Pulmonary artery endothelial cell (primary cell): Measurements from ENCODE around the gene C19orf38. TPM values are rescaled to one million over a fixed set of nuclear protein-coding genes. Genes with fewer than 3 reads are reported as not detected.

ENCODE experiments used
- DNase-seq: peaks from one replicate; pipeline ENCODE4 v3.0.0-alpha.2; 2011; ENCODE audit warnings: low read depth, low spot score
- total RNA-seq: library from RNA; depleted of rRNA; stranded (reverse); fragments of >200 nt; gene quantifications from 2 replicates; pipeline ENCODE4 v1.2.3, GENCODE V29; 2014

Gene C19orf38
- not detected in 2 replicates for total RNA-seq

DNA sequence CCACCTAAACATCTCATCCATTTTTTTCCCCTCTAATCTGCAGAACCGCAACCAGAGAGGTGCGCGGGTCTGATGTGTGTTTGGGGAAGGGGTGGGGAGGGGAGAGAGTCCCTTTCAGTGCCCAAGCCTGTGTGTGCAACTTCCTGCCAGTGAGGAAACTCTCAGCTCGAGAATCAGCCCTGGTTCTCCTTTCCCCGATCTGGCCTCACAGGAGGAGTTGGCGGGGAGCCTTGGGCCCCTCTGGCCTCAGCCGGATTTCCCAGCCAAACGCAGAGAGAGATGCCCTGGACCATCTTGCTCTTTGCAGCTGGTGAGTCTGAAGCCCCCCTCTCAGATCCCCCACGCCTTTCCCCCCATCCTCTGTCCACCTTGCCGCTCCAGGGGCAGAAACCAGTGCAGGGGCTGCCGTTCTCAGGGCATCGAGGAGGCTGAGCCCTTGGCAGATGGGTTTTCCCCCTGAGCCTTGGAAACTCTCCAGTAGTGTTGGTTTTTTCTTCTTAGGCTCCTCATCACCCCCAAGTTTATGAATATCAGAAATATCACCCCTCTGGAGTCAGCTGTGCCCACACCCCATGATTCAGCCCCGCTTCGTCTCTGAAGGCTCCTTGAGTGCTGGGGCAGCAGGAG, at the start of gene C19orf38:
Gene C19orf38 (plus strand): TSS at position 186 of the 627 bp plus-strand sequence. CDS start 94 bp downstream, at position 280.
- DNase-seq = no peak

DNA sequence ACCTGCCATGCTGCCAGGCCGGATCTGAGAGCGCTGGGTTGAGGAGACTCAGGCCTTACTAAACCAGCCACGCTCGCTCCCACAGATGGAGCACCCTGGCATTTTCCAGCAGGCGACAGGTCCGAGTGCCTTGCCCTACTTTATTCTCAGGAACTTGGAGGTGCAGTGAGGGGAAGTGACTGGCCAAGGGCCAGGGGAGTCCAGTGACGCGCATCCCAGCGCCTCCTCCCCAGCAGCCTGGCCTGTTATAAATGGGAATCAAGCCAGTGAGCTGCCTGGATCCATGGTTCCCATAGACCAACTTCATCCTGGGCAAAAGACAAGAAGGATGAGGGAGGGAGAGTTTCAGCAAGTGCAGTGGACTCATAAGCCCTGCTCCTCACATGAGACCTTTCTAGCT, 47.7 kb upstream of the C19orf38 start:
- peak; percentile 11 for DNase-seq

DNA sequence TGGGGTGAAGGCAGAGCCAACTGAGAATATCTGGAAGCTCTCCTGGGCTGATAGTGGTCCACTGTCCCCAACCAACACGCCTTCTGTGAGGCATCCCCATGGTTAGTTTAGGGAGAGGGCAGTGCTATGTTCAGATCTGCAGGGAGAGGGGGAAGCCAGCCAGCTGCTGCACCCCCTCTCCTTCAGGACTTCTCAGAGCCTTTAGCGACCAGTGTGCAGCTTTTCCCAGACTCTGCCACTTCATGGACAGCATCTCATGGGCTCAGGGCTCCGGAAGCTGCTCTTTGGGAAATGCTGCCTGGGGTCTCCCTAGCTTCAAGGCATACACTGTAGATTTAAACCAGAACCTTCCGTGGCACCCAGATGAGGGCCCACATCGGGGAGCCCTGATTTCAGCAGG, 45.7 kb upstream of the C19orf38 start:
- DNase-seq = no peak

- DNase-seq = no peak
These were observed 45.0 kb upstream of the C19orf38 start for GRCh38 chr19:10803252-10803651.

- DNase-seq = no peak
These were observed 43.0 kb upstream of the C19orf38 start for GRCh38 chr19:10805065-10805757.

GRCh38 chr19:10805758-10806247, 42.4 kb upstream of the C19orf38 start:
- DNase-seq = no peak

DNA sequence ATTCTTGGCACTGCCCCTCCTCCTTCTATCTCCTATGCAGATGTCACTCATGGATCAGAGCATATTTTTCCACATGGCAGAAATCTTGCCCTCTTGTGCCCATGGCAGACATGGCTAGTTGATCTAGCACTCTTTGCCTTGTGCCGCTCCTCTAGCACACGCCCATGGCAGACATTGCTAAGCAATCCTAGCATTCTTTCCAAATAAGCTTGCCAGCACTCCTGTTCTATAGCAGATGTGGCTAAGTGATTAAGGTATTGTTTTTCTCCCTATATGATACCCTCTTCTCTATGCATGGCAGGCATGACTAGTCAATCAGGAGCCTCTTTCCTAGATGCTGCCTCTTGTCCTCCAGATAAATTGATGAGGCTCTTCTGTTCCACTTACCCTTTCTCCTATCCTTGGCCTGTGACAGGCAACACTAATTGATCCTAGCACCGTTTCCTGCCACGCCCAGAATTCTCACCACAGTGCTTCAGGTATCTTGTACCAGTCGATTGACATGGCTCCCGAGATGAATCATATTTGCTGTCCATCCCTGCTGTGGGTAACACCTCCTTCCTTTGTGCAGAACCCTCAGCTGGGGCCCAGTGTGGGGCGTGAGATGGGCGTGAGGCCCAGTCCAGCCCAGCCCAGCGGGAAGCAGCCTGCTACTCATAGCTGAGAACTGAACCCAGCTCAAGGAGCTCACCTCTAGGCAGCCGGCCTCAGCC, 39.1 kb upstream of the C19orf38 start:
- no peak for DNase-seq

- no peak for DNase-seq
These were observed 38.4 kb upstream of the C19orf38 start for GRCh38 chr19:10809651-10810285.

DNA sequence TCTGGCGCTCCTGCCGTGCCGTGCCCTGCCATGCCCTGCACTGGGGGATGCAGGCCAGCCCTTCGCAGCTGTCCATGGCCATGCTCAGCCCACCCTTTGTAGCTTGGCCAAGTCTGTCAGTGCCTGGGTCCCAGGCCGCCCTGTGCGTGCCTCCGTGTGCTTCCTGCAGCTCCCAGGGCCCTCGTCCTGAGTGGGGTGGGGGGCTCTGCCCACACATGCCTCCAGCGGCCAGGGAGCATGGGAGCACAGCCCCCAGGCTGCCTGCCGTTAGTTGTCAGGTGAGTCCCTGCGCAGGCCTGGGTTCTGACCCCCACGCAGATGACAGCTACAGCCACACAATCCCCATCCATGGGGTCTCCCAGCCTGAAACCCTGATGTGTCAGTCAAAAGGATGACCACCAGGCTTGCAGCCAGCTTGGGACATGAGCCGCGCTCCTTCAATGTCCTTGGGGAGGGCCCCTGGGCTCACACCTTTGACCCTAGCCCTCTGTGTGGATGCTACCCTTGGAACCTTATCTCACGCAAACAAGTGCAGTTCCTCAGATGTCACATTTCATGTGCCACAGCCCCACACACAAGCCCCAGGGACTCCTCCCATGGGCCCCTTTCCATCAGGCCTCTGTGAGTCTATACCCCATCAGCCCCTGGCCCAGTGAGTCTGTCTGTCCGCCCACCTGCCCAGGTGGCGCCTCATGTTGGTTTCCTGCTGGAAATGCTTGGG, 36.7 kb upstream of the C19orf38 start:
- no peak for DNase-seq

- DNase-seq = no peak
These were observed 36.0 kb upstream of the C19orf38 start for GRCh38 chr19:10812196-10812595.

DNA sequence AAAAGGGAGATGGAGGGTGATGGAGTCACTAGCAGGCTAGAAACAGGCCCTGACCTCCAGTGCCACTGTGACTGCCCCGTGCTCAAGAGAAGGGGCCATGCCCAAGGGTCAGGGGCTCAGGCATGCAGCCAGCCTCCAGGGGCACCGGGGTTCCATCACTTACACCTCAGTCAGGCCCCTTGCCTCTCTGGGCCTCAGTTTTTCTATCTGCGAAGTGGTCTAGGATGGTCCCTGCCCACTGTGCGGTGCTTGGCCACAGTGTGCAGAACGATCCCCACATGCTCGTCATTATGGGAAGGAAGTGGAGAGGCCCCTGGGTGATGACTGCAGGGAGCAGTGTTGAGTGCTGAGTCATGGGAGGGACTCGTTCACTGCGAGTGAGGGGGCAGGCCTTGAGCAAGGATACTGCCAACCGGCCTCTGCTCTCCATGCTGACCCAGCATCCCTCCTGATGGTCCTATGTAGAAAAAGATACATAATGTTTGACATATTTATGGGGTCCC, 35.3 kb upstream of the C19orf38 start:
- peak; percentile 68 for DNase-seq

DNA sequence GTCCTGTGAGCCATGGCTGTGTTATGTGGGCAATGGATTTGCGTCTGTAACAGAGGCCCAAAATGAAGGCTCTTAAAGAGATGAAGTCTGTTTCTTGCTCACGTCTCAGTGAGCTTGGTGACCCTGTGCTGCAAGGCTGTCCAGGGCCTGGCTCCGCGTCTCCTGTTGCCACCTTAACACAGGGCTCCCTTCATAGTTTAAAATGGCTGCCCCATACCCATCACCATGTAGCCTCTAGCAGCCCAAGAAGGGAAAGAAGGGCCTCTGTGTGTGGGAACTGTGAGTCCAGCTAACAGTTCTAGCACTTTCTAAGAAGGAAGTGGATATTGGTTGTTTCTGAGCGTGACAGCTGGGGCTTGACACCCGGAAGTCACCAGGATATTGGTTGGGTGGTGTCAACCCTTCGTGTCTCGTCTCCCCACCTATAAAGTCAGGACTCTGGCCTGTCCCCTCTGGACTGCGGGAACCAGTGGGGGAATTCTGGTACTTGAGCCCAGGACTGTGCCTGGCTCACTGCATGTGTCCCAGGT, 33.1 kb upstream of the C19orf38 start:
- DNase-seq = no peak

DNA sequence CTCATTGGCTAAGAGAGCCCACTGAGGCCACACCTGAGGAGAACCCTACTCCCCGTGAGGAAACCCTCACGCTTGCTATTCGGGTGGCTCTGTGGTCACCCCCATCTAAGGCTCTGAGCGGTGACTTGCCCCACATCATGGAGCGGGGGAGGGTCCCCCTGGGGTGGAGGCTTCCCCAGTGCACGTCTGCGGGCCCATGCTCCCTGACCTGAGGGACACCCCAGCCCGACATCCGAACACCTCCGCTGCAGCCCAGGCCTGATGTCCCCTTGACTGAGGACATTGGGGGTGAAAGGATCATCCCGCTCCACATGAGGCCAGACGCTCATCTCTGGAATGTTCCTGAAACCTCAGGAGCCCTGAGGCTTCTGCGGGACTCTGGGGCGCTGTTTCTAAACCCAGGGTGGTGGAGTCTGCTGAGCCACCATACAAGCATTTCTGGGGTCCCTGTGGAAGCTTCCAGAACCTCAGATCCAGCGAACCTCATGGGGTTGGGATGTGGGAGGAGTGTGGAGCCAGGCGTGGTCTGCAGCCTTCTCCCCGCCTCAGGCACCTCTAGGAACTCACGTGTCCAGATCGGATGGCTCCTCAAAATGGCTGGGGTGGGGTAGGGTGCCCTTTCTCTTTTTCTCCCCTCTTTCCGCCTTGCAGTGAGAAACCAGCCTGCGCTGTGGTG, 32.1 kb upstream of the C19orf38 start:
- DNase-seq = no peak

DNA sequence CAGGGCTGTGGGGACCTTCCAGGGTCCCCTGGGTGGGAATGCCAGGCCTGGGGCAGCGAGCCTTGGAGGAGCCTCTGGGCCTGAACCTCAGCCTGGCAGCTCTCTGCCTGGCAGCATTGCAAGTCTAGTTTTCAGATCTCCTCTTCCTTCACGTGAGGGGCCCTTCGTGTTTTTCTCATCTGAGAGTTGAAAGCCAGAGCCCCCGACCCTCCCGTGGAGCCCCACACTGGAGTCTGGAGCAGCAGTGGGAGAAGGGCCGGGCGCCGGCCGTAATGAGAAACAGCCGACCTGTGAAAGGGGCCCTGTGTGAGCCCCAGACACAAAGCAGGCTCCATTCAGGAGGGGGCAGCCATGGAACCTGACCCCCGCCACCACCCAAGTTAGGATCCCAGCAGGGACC, 31.5 kb upstream of the C19orf38 start:
- DNase-seq = no peak

GRCh38 chr19:10817291-10818038, 30.8 kb upstream of the C19orf38 start:
- no peak for DNase-seq

DNA sequence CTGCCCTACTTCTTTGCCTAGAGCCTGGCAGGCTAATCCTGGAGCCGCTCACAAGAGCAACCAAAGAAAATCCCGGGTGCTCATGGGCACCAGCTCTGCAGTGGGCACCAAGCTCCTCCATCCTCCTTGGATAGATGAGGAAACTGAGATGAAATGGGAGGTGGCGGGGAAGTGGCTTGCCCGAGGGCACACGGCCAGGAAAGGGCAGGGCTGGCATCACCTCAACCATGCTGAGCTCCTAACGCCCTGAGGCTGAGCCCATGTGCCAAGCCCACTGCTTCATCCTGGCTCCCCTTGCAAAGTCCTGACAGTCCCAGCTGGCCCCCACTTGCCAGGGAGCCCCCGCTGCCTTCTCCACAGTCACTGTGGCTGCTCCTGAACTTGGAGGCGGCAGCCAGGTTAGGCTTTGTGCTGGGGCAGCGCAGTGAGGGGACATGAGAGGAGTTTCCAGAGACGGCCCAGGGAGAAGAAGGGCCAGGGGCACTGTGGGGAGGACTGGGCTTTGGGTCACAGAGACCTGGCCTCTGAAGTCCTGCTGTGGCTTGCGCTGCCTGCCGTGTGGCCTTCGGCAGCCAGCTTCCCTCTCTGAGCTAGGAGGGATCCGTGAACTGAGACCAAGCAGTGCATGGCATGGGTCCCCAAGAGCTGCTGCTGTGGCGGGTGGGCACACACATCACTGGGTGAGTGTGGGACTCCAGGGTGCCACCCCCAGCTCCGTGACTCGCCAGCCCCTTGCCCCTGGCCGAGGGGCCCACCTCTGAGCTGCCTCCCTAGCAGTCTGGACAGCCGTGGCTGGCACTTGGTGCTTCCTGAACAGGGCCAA, 29.7 kb upstream of the C19orf38 start:
- no peak for DNase-seq

DNA sequence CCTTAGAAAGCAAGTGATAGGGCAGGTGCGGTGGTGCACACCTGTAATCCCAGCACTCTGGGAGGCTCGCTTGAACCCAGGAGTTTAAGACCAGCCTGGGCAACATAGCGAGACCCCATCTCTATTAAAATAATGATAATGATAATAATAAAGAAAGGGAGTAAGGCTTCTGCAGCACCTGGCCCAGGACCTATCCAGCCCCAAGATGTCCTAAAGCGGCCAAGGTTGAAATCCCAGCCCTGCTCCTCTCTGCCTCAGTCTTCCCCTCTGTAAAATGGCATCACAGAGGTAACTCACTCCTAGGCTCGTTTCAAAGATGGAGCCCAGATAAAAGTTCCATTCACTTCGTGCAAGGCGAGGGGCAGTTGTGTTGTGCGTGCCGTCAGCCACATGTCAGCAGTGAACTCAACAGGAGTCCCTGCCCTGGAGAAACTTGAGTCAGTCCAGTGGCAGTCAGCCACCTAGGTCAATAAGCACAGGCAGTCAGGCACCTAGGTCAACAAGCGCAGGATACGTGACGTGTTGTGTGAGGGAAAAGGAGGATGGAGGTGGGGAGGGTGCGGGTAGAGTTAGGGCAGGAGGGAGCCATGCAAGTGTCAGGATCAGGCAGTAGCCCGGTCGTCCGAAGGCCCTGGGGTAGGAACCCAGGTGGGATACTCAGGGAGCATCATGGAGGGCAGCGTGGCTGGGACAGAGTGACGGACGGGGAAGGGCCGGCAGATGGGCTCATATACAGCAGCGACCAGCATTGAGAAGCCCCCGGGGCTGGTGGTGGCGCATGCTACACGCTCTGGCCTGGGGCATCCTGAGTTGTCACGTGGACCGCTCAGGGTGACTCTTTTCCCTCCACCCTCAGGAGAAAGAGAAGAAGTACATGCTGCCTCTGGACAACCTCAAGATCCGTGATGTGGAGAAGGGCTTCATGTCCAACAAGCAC, 28.8 kb upstream of the C19orf38 start:
- DNase-seq = no peak
